GM23248 (cell line): ENCODE data around the gene ANKFN1. TPM values are rescaled to one million over a fixed set of nuclear protein-coding genes. Genes with fewer than 3 reads are reported as not detected.

Experiments
- DNase-seq: peaks from one replicate; pipeline ENCODE4 v3.0.0-alpha.2; 2015
- H2AFZ ChIP-seq: fragments of 200-600 bp; sonication (generic); 2 replicates; pipeline ENCODE4 v1.6.1; 2016; ENCODE audit warnings: antibody characterized with exemption
- H3F3A ChIP-seq: fragments of 200-600 bp; sonication (generic); 2 replicates; pipeline ENCODE4 v1.6.1; 2016; ENCODE audit warnings: mild to moderate bottlenecking, antibody characterized with exemption, mixed run types; ENCODE audit not compliant: insufficient read depth
- H3K27ac ChIP-seq: fragments of 200-600 bp; sonication (generic); 2 replicates; pipeline ENCODE4 v1.5.1; 2016; ENCODE audit warnings: mild to moderate bottlenecking
- H3K27me3 ChIP-seq: fragments of 200-600 bp; sonication (generic); replicated peaks from 2 replicates; pipeline ENCODE4 v1.6.1; 2016; ENCODE audit warnings: mild to moderate bottlenecking; ENCODE audit not compliant: insufficient read depth
- H3K36me3 ChIP-seq: fragments of 200-600 bp; sonication (generic); 2 replicates; pipeline ENCODE4 v1.6.1; 2016; ENCODE audit warnings: low read depth, mild to moderate bottlenecking
- H3K4me1 ChIP-seq: fragments of 200-600 bp; sonication (generic); 2 replicates; pipeline ENCODE4 v1.6.1; 2016; ENCODE audit warnings: mild to moderate bottlenecking; ENCODE audit not compliant: insufficient read depth
- H3K4me2 ChIP-seq: fragments of 200-600 bp; sonication (generic); one replicate; pipeline ENCODE4 v1.6.1; 2016; ENCODE audit warnings: mild to moderate bottlenecking; ENCODE audit not compliant: unreplicated experiment
- H3K4me3 ChIP-seq: fragments of 200-600 bp; sonication (generic); 2 replicates; pipeline ENCODE4 v1.5.1; 2016; ENCODE audit warnings: mild to moderate bottlenecking
- H3K79me2 ChIP-seq: fragments of 200-600 bp; sonication (generic); 2 replicates; pipeline ENCODE4 v1.6.1; 2016; ENCODE audit warnings: mild to moderate bottlenecking; ENCODE audit not compliant: insufficient read depth
- H3K9ac ChIP-seq: fragments of 200-600 bp; sonication (generic); 2 replicates; pipeline ENCODE4 v1.6.1; 2016; ENCODE audit warnings: mild to moderate bottlenecking
- H3K9me2 ChIP-seq: fragments of 200-600 bp; sonication (generic); 2 replicates; pipeline ENCODE4 v1.6.1; 2016; ENCODE audit warnings: mixed run types, mild to moderate bottlenecking, moderate library complexity; ENCODE audit not compliant: insufficient read depth
- H3K9me3 ChIP-seq: fragments of 200-600 bp; sonication (generic); one replicate; pipeline ENCODE4 v1.6.1; 2017; ENCODE audit warnings: low read depth
- H4K20me1 ChIP-seq: fragments of 200-600 bp; sonication (generic); 2 replicates; pipeline ENCODE4 v1.6.0; 2016; ENCODE audit not compliant: insufficient read depth
- EZH2 ChIP-seq: fragments of 200-600 bp; sonication (generic); IDR thresholded peaks from 2 replicates; pipeline ENCODE4 v1.6.1; 2018; ENCODE audit warnings: antibody characterized with exemption, mild to moderate bottlenecking; ENCODE audit not compliant: insufficient read depth, poor library complexity, severe bottlenecking
- EZH2phosphoT487 ChIP-seq: fragments of 200-600 bp; sonication (generic); IDR thresholded peaks from 2 replicates; pipeline ENCODE4 v1.6.1; 2018; ENCODE audit warnings: antibody characterized with exemption, moderate library complexity, mild to moderate bottlenecking, low read depth; ENCODE audit not compliant: insufficient read depth
- WGBS, 2 experiments: methylation state at CpG; one replicate each; pipeline ENCODE4 v1.1.6; 2015 to 2017; ENCODE audit warnings: low lambda C conversion rate in 2 of 2, low coverage in 1 of 2; ENCODE audit errors: missing lambda C conversion rate in 2 of 2; 5-methylcytosine and 5-hydroxymethylcytosine counted together
- in situ Hi-C: fragments of 300-500 bp; cut with MboI; formaldehyde crosslinking; loops from 2 replicates; pipeline ENCODE4 v1.15.0; 2020
- polyA plus RNA-seq: library from polyadenylated mRNA; unstranded; fragments of >200 nt; fragmentation: Nextera tagmentation; extraction: Ambion mirVana; gene quantifications from 2 replicates; pipeline ENCODE4 v1.2.1, GENCODE V29; 2016
- total RNA-seq: library from RNA; depleted of rRNA; stranded (reverse); fragments of >200 nt; shearing (Covaris generic); gene quantifications from 2 replicates; pipeline ENCODE4 v1.2.3, GENCODE V29; 2014

The ANKFN1 gene
- total and polyA plus RNA-seq, 2 experiments from 2014 or later = 0.54 to 0.64 TPM

DNA sequence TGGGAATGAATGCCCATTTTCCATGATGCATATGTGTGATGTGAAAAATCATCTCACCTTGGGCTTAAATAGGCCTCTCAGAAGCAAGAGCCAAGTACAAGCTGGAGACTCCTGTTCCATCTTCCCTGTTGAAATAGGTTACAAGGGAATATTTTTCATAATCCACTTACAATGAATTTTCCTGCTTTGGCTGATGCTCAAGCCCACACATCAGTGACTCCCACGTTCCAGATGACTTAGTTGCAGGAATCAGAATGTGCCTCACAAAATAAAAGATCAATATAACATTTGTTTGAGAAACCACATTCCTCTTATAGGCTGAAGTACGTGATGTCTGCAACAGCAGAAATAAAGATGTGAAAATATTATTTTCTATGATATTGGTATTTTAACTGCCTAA lies 24.1 kb downstream of the ANKFN1 start:
- Histone ChIP-seq H3K9ac (no peak overlapping the region), H3K79me2 (no peaks in the 10 kb centered on the region), H3K27ac (no peak overlapping the region), H3K9me2 (no peaks in the 10 kb centered on the region), H3F3A (peaks cover 5% of the 10 kb centered on the region), H2AFZ (no peak overlapping the region), H3K9me3 (no peaks in the 10 kb centered on the region), H3K27me3 (no peaks in the 10 kb centered on the region), H3K4me2 (peak overlapping the region; percentile 7), H3K4me1 (peaks cover 44% of the 10 kb centered on the region), H3K4me3 (no peak overlapping the region), H4K20me1 (no peaks in the 10 kb centered on the region), H3K36me3 (no peaks in the 10 kb centered on the region)
- 55 to 62% methylated on average over 2 of the region's 2 CpGs for WGBS, 2 experiments
- in situ Hi-C loops = no loop called here
- no peak for TF ChIP-seq EZH2phosphoT487
- no peak for TF ChIP-seq EZH2
- peak; percentile 15 for DNase-seq

DNA sequence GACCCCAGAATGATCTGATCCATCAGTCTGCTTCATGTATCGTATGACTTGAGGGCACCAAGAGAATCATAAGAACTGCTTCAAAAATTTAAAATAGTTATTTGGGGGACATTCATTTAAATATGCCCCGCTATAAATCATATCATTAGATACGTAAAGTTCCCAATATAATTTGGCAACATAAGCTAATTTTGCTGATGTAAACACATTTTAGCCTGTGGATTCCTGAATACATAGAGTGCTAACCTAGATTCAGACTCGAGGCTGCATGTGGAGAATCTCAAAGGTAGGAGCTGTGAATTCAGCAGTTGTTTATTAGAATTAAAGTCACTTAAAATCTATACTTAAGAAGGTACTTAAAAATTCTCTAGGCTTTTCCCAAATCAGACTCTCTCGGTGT lies 24.9 kb downstream of the ANKFN1 start:
- Histone ChIP-seq H3K4me1 (peaks cover 36% of the 10 kb centered on the region), H3K9ac (no peak overlapping the region), H3K4me3 (no peak overlapping the region), H3K27me3 (no peaks in the 10 kb centered on the region), H3K36me3 (no peaks in the 10 kb centered on the region), H3F3A (no peaks in the 10 kb centered on the region; the same call in 1 of the 2 replicates), H2AFZ (no peak overlapping the region), H3K9me2 (no peaks in the 10 kb centered on the region), H3K9me3 (no peaks in the 10 kb centered on the region), H3K79me2 (no peaks in the 10 kb centered on the region), H3K4me2 (no peak overlapping the region), H4K20me1 (no peaks in the 10 kb centered on the region), H3K27ac (no peak overlapping the region)
- no peak for TF ChIP-seq EZH2
- TF ChIP-seq EZH2phosphoT487 = no peak
- 75% methylated on average over 5 of the region's 5 CpGs for WGBS, 2 experiments
- in situ Hi-C loops = no loop called here
- no peak for DNase-seq

GRCh38 chr17:56182081-56182480 lies 28.8 kb downstream of the ANKFN1 start:
- 0 out of 2 replicates have a peak overlapping the region, but pooled peaks have one; percentile 26 for H2AFZ ChIP-seq
- no peak overlapping the region for H3K9ac ChIP-seq
- H3K4me1 ChIP-seq = peaks cover 28% of the 10 kb centered on the region
- H3K4me2 ChIP-seq = no peak overlapping the region
- H3K79me2 ChIP-seq = no peaks in the 10 kb centered on the region
- H3K36me3 ChIP-seq = no peaks in the 10 kb centered on the region
- H3K4me3 ChIP-seq = no peak overlapping the region
- TF ChIP-seq EZH2phosphoT487 (no peak), EZH2 (no peak)
- H4K20me1 ChIP-seq = no peaks in the 10 kb centered on the region
- H3K9me3 ChIP-seq = no peaks in the 10 kb centered on the region
- peaks cover 11% of the 10 kb centered on the region; the same call in 1 of the 2 replicates for H3F3A ChIP-seq
- no peaks in the 10 kb centered on the region for H3K9me2 ChIP-seq
- H3K27ac ChIP-seq = no peak overlapping the region
- in situ Hi-C loops = no loop called here
- no peak for DNase-seq
- WGBS, 2 experiments = 49 to 65% methylated on average over 1 of the region's 1 CpG
- H3K27me3 ChIP-seq = no peaks in the 10 kb centered on the region

DNA sequence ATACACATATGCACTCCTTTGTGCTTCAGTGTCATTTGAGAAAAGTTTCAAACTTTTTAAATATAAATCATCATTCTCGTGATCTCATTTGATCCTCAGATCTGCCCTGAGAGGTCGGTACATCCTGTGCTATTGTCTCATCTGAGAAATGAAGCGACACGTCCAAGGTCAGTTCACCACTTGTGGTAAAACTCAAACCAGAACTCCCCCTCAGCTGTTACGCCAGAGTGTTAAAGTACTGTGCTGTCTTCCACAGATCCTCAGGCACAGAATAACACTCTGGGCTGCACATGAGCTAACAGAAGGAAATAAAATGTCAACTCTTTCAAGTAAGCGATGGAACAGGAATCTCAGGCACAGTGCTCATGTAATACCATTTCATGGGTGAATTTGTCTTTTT lies 31.4 kb downstream of the ANKFN1 start:
- Histone ChIP-seq H4K20me1 (no peaks in the 10 kb centered on the region), H3K27me3 (no peaks in the 10 kb centered on the region), H2AFZ (no peak overlapping the region), H3K79me2 (no peaks in the 10 kb centered on the region), H3K9me2 (no peaks in the 10 kb centered on the region), H3K9ac (no peak overlapping the region), H3K27ac (no peak overlapping the region), H3K4me2 (no peak overlapping the region), H3K36me3 (no peaks in the 10 kb centered on the region), H3K4me3 (no peak overlapping the region), H3K4me1 (peaks cover 24% of the 10 kb centered on the region), H3K9me3 (no peaks in the 10 kb centered on the region), H3F3A (peaks cover 14% of the 10 kb centered on the region; the same call in 1 of the 2 replicates)
- in situ Hi-C loops = no loop called here
- 69 to 74% methylated on average over 6 of the region's 6 CpGs for WGBS, 2 experiments
- no peak for DNase-seq
- no peak for TF ChIP-seq EZH2phosphoT487
- no peak for TF ChIP-seq EZH2
